Cardiac fibroblast (primary cell): Measurements from ENCODE around the gene DERA.
"Not testable (repeated sequence)": the region's sequence is repeated elsewhere in the genome, so short reads cannot be mapped to it uniquely, and the experiment has no call there.

Experiments
- DNase-seq, 2 donors: peaks; one replicate each; pipeline versions ENCODE4 v3.0.0 to v3.0.0-alpha.2; 2010; ENCODE audit warnings: low read depth in 2 of 2
- H3K4me3 ChIP-seq, 2 donors: replicated peaks in 1 of 2; 1 replicate in 1 of 2; 2 replicates in 1 of 2; pipeline ENCODE4 v1.5.1; 2011; ENCODE audit warnings: low read depth in 2 of 2, low read length in 2 of 2, mild to moderate bottlenecking in 2 of 2, moderate library complexity in 1 of 2
- CTCF ChIP-seq: IDR thresholded peaks from one replicate; pipeline ENCODE4 v1.5.1; 2011; ENCODE audit warnings: low read depth, mild to moderate bottlenecking, low read length, inconsistent platforms

The DERA gene

GRCh38 chr12:16036073-16036472, 124.9 kb downstream of the DERA start:
- TF ChIP-seq CTCF: no peak
- no peak for DNase-seq
- H3K4me3 ChIP-seq: no peak overlapping the region

- no peak overlapping the region for H3K4me3 ChIP-seq
- no peak for TF ChIP-seq CTCF
- DNase-seq: no peak
Measured at GRCh38 chr12:16037533-16037932, 126.4 kb downstream of the DERA start.

GRCh38 chr12:16043480-16043879, 132.3 kb downstream of the DERA start:
- no peak overlapping the region for H3K4me3 ChIP-seq

GRCh38 chr12:16046266-16046665, 135.1 kb downstream of the DERA start:
- no peak for DNase-seq
- no peak overlapping the region for H3K4me3 ChIP-seq
- TF ChIP-seq CTCF: no peak

More at GRCh38 chr12:16043480-16043879, 132.3 kb downstream of the DERA start:
- no peak for TF ChIP-seq CTCF
- no peak for DNase-seq

GRCh38 chr12:16048511-16048910, 137.4 kb downstream of the DERA start:
- H3K4me3 ChIP-seq: no peak overlapping the region
- no peak for DNase-seq
- no peak for TF ChIP-seq CTCF

- no peak for TF ChIP-seq CTCF
- DNase-seq: no peak
- no peak overlapping the region for H3K4me3 ChIP-seq
Measured at GRCh38 chr12:16056910-16057309, 145.8 kb downstream of the DERA start.

- H3K4me3 ChIP-seq, DNase-seq: not testable (repeated sequence)
Measured at GRCh38 chr12:16057351-16057751, 146.2 kb downstream of the DERA start.
